Uterus (tissue), 2 donors: ENCODE measurements around the gene SYT14.

Experiments used
- POLR2A ChIP-seq, 2 donors: fragments of 450-650 bp; IDR thresholded peaks; one replicate each; pipeline ENCODE4 v1.6.1; 2016; ENCODE audit warnings: antibody characterized with exemption in 2 of 2, mild to moderate bottlenecking in 1 of 2, moderate library complexity in 1 of 2
- TF ChIP-seq, protein P1 (sequence below), 4 experiments: fragments of 200-600 bp in 2 of 4; fragments of 450-650 bp in 2 of 4; sonication (generic) in 2 of 4; IDR thresholded peaks; one replicate each; pipeline ENCODE4 v1.5.1; 2016 to 2019; ENCODE audit warnings: antibody characterized with exemption in 4 of 4, mild to moderate bottlenecking in 2 of 4, moderate library complexity in 1 of 4

DNA sequence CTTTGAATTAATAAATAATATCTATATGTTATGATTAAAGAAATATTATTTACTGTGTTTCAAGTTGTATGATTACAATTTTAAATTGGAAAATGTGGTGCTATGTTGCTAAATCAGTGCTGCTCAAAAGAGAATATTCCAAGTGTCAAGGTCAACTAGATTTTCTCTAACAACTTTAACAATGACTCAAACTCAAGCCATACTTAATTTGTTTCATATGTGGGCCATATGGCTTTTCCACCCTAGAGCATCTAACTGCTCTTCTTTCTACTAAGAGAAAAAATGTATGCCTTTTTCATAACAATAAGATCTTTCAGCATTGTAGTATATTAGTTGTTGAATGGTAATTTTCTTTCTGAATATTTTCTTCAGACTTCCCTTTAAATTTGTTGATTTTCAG, 8.3 kb upstream of the SYT14 start:
- TF ChIP-seq, protein P1, sequence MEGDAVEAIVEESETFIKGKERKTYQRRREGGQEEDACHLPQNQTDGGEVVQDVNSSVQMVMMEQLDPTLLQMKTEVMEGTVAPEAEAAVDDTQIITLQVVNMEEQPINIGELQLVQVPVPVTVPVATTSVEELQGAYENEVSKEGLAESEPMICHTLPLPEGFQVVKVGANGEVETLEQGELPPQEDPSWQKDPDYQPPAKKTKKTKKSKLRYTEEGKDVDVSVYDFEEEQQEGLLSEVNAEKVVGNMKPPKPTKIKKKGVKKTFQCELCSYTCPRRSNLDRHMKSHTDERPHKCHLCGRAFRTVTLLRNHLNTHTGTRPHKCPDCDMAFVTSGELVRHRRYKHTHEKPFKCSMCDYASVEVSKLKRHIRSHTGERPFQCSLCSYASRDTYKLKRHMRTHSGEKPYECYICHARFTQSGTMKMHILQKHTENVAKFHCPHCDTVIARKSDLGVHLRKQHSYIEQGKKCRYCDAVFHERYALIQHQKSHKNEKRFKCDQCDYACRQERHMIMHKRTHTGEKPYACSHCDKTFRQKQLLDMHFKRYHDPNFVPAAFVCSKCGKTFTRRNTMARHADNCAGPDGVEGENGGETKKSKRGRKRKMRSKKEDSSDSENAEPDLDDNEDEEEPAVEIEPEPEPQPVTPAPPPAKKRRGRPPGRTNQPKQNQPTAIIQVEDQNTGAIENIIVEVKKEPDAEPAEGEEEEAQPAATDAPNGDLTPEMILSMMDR (IDR thresholded peaks at IDR 0.05) = no peak
- TF ChIP-seq POLR2A (IDR thresholded peaks at IDR 0.05) = no peak
